HepG2 (cell line): Measurements from ENCODE around the gene NARF. TPM values are rescaled to one million over a fixed set of nuclear protein-coding genes. Genes with fewer than 3 reads are reported as not detected.
A peak's percentile ranks its signal among the peaks of the same experiment; 100 is the strongest.

Experiments
- ATAD3A ChIP-seq: sonication (generic); formaldehyde crosslinking; IDR thresholded peaks from 2 replicates; pipeline ENCODE4 v1.4.0; 2020; ENCODE audit warnings: missing genetic modification reagents
- BCL6 ChIP-seq: IDR thresholded peaks from 2 replicates; pipeline ENCODE4 v1.6.1; 2016; ENCODE audit warnings: missing genetic modification reagents, missing compliant biosample characterization
- CCDC6 ChIP-seq: sonication (generic); formaldehyde crosslinking; IDR thresholded peaks from 2 replicates; pipeline ENCODE4 v1.8.1; 2022; ENCODE audit warnings: mild to moderate bottlenecking, missing genetic modification reagents, moderate library complexity
- CHD2 ChIP-seq: IDR thresholded peaks from 2 replicates; pipeline ENCODE4 v1.6.1; 2011; ENCODE audit warnings: low read depth, low read length, improper control_type of control experiment
- FOXJ3 ChIP-seq: sonication (generic); formaldehyde crosslinking; IDR thresholded peaks from 2 replicates; pipeline ENCODE4 v1.4.0; 2020; ENCODE audit warnings: missing genetic modification reagents, mild to moderate bottlenecking, borderline replicate concordance
- HMGA1 ChIP-seq: sonication (generic); formaldehyde crosslinking; conservative IDR thresholded peaks from 2 replicates; pipeline ENCODE4 v1.4.0; 2020; ENCODE audit warnings: missing genetic modification reagents
- JUNB ChIP-seq: sonication (generic); formaldehyde crosslinking; IDR thresholded peaks from 2 replicates; pipeline ENCODE4 v1.8.0; 2022; ENCODE audit warnings: missing genetic modification reagents, mild to moderate bottlenecking, borderline replicate concordance
- KAT8 ChIP-seq: IDR thresholded peaks from 2 replicates; pipeline ENCODE4 v1.6.1; 2016; ENCODE audit warnings: missing genetic modification reagents, missing compliant biosample characterization
- MAFF ChIP-seq: IDR thresholded peaks from 2 replicates; pipeline ENCODE4 v1.6.1; 2011; ENCODE audit warnings: low read depth, low read length, improper control_type of control experiment
- PBX3 ChIP-seq: sonication (generic); formaldehyde crosslinking; IDR thresholded peaks from 2 replicates; pipeline ENCODE4 v1.8.1; 2023; ENCODE audit warnings: missing genetic modification reagents, inconsistent platforms, borderline replicate concordance
- REL ChIP-seq: sonication (generic); formaldehyde crosslinking; conservative IDR thresholded peaks from 2 replicates; pipeline ENCODE4 v1.8.0; 2022; ENCODE audit warnings: mild to moderate bottlenecking, missing genetic modification reagents, moderate library complexity
- SALL2 ChIP-seq: sonication (generic); formaldehyde crosslinking; IDR thresholded peaks from 2 replicates; pipeline ENCODE4 v1.8.1; 2023; ENCODE audit warnings: mild to moderate bottlenecking, missing genetic modification reagents, inconsistent platforms
- TFAP4 ChIP-seq: sonication (generic); IDR thresholded peaks from 2 replicates; pipeline ENCODE4 v1.6.1; 2016; ENCODE audit warnings: low read depth, borderline replicate concordance
- TP53 ChIP-seq: sonication (generic); formaldehyde crosslinking; conservative IDR thresholded peaks from 2 replicates; pipeline ENCODE4 v1.4.0; 2020; ENCODE audit warnings: missing genetic modification reagents
- ZBTB25 ChIP-seq: IDR thresholded peaks from 2 replicates; pipeline ENCODE4 v1.6.1; 2018; ENCODE audit warnings: missing genetic modification reagents
- ZNF160 ChIP-seq: sonication (generic); formaldehyde crosslinking; IDR thresholded peaks from 2 replicates; pipeline ENCODE4 v1.8.0; 2022; ENCODE audit warnings: mild to moderate bottlenecking, inconsistent platforms, missing genetic modification reagents
- ZNF292 ChIP-seq: sonication (generic); formaldehyde crosslinking; IDR thresholded peaks from 2 replicates; pipeline ENCODE4 v1.8.1; 2022; ENCODE audit warnings: mild to moderate bottlenecking, low read depth, missing genetic modification reagents, borderline replicate concordance
- ZNF562 ChIP-seq: sonication (generic); formaldehyde crosslinking; IDR thresholded peaks from 2 replicates; pipeline ENCODE4 v1.8.0; 2022; ENCODE audit warnings: missing genetic modification reagents, borderline replicate concordance
- ZNF614 ChIP-seq: IDR thresholded peaks from 2 replicates; pipeline ENCODE4 v1.6.1; 2018; ENCODE audit warnings: missing biosample characterization, missing genetic modification reagents, inconsistent platforms, borderline replicate concordance
- polyA plus RNA-seq, 8 experiments: library from polyadenylated mRNA; depleted of rRNA in 3 of 8; stranded (reverse) in 7 of 8; unstranded in 1 of 8; fragments of >200 nt; fragmentation: Illumina TruSeq in 4 of 8; extraction: Trizol in 4 of 8; gene quantifications; 2 replicates each; pipeline versions ENCODE4 v1.2.1 to v1.2.3, GENCODE V29; 2011 to 2016; ENCODE audit warnings: low read depth in 4 of 8, missing spikeins in 1 of 8, mixed read lengths in 1 of 8; ENCODE audit not compliant: insufficient read depth in 1 of 8
- total RNA-seq, 5 experiments: library from RNA; depleted of rRNA; stranded (reverse); fragments of >200 nt; fragmentation: Illumina TruSeq; extraction: Trizol; gene quantifications; 2 replicates each; pipeline ENCODE4 v1.2.3, GENCODE V29; 2016; ENCODE audit warnings: low read depth in 1 of 5
- TF ChIP-seq, protein P1 (sequence below): sonication (generic); formaldehyde crosslinking; IDR thresholded peaks from 2 replicates; pipeline ENCODE4 v1.4.0; 2020; ENCODE audit warnings: mild to moderate bottlenecking, low read depth, missing genetic modification reagents
- TF ChIP-seq, protein P2 (sequence below): sonication (generic); formaldehyde crosslinking; IDR thresholded peaks from 2 replicates; pipeline ENCODE4 v1.4.0; 2020; ENCODE audit warnings: low read depth, mild to moderate bottlenecking, missing genetic modification reagents
- TF ChIP-seq, protein P3 (sequence below): sonication (generic); formaldehyde crosslinking; IDR thresholded peaks from 2 replicates; pipeline ENCODE4 v1.4.0; 2020; ENCODE audit warnings: missing genetic modification reagents, borderline replicate concordance

NARF gene
- total and polyA plus RNA-seq, 2 of the 13 experiments (the other 11 are each of a cell fraction or from before 2014, with no cell fraction given): 61.1 to 144 TPM

DNA sequence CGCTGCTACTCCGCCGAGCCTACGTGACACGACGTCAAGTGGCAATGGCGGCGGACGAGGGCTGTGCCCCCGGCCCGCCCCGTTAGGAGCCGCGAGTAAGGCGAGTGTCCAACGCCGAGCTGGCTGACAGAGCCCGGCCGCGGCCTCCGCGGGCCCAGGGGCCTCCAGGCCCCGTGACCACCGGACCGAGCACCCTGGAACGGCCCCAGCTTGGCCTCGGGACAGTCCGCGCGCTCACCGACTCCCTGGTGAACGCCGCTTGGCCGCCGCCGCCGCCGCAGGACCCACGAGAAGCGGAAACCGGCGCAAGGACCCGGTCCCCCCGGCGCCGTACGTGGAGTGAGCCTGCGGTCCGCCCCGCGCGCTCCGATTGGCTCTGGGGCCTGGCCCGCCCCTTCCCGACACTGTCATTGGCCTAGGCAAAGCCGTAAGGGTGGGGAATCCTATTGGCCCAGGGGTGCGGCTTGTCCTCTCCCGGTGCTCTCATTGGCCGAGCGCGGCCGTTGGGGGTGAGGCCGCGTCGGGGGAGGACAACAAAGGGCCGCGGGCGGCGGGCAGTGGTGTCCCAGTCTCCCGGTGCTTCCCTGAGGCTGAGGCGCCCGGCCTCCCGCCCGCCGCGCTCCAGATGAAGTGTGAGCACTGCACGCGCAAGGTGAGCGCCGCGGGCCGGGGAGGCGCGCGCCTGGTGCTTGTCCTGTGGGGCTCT lies at the start of gene NARF (continued):
- TF ChIP-seq MAFF: no peak
- TF ChIP-seq ATAD3A (CRISPR knock-in tag): no peak
- no peak for TF ChIP-seq JUNB (CRISPR knock-in tag)
- TF ChIP-seq, protein P1, sequence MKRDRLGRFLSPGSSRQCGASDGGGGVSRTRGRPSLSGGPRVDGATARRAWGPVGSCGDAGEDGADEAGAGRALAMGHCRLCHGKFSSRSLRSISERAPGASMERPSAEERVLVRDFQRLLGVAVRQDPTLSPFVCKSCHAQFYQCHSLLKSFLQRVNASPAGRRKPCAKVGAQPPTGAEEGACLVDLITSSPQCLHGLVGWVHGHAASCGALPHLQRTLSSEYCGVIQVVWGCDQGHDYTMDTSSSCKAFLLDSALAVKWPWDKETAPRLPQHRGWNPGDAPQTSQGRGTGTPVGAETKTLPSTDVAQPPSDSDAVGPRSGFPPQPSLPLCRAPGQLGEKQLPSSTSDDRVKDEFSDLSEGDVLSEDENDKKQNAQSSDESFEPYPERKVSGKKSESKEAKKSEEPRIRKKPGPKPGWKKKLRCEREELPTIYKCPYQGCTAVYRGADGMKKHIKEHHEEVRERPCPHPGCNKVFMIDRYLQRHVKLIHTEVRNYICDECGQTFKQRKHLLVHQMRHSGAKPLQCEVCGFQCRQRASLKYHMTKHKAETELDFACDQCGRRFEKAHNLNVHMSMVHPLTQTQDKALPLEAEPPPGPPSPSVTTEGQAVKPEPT: 0 out of 2 replicates have a peak, but pooled peaks have one; percentile 73
- 0 out of 2 replicates have a peak, but pooled peaks have one; percentile 68 for TF ChIP-seq CCDC6 (CRISPR knock-in tag)
- TF ChIP-seq SALL2 (CRISPR knock-in tag): peak; percentile 68; the same call in 1 of the 2 replicates
- TF ChIP-seq HMGA1 (CRISPR knock-in tag): no peak
- no peak for TF ChIP-seq FOXJ3
- TF ChIP-seq TFAP4: no peak
- no peak; the same call in 1 of the 2 replicates for TF ChIP-seq CHD2
- TF ChIP-seq ZNF160 (CRISPR knock-in tag): no peak
- 0 out of 2 replicates have a peak, but pooled peaks have one; percentile 10 for TF ChIP-seq BCL6 (CRISPR knock-in tag)
- no peak for TF ChIP-seq ZNF562 (CRISPR knock-in tag)
- TF ChIP-seq PBX3 (CRISPR knock-in tag): 0 out of 2 replicates have a peak, but pooled peaks have one; percentile 56
- peak; percentile 87; the same call in 1 of the 2 replicates for TF ChIP-seq ZNF614 (CRISPR knock-in tag)
- TF ChIP-seq TP53 (CRISPR knock-in tag): peak; percentile 72; the same call in 1 of the 2 replicates
- TF ChIP-seq KAT8: peak; percentile 93
- TF ChIP-seq REL: peak; percentile 93; the same call in 1 of the 2 replicates
- TF ChIP-seq, protein P2, sequence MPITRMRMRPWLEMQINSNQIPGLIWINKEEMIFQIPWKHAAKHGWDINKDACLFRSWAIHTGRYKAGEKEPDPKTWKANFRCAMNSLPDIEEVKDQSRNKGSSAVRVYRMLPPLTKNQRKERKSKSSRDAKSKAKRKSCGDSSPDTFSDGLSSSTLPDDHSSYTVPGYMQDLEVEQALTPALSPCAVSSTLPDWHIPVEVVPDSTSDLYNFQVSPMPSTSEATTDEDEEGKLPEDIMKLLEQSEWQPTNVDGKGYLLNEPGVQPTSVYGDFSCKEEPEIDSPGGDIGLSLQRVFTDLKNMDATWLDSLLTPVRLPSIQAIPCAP (CRISPR knock-in tag): peak; percentile 88; the same call in 1 of the 2 replicates
- TF ChIP-seq ZBTB25 (CRISPR knock-in tag): peak; percentile 95
- no peak for TF ChIP-seq ZNF292 (CRISPR knock-in tag)
- TF ChIP-seq, protein P3, sequence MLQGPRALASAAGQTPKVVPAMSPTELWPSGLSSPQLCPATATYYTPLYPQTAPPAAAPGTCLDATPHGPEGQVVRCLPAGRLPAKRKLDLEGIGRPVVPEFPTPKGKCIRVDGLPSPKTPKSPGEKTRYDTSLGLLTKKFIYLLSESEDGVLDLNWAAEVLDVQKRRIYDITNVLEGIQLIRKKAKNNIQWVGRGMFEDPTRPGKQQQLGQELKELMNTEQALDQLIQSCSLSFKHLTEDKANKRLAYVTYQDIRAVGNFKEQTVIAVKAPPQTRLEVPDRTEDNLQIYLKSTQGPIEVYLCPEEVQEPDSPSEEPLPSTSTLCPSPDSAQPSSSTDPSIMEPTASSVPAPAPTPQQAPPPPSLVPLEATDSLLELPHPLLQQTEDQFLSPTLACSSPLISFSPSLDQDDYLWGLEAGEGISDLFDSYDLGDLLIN: peak; percentile 83; the same call in 1 of the 2 replicates
